HG03064 (cell line): ENCODE results near the gene ZNF530.

ENCODE experiments used
- ATAC-seq: cut with Tn5 transposase; IDR thresholded peaks from one replicate; pipeline ENCODE4 v1.9.1; 2021; ENCODE audit warnings: low read depth; ENCODE audit not compliant: unreplicated experiment

ZNF530 gene

DNA sequence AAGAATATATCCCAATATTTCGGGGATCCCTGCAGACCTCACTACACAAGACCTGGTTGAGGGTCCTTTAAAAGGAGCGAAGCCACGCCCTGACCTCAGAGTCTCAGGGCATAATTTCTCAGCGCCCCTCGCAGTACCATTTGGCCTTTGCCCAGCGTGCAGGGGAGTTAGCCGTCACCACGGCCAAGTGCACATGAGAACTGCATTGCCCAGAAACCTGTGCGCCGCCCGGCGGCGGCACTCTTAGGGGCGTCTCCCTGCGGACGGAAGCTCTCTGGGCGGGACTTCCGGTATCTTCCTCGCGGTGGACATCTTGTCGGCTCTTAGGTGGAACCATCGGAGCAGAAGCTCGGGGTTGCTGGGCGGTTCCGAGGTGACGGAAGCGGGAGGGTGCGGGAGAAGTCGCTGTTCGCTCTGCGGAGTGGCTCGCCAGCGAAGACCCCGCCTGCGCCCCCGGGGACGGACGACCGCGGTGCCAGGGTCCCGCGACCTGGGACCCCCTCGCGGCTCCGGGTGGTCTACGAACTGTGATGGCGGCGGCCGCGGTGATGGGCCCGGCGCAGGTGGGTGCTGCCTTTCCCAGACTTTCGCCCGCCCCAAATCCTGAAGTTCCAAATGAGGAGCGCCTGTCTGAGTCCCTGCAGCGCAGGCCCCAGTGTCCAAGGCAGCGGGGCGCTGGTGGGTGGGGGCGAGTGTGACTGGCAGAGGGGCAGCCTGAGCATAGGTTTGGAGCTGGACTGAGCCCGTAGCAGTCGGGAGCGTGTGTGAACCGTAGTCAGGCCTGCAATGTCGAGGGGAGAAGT is 14.5 kb downstream of the ZNF530 start, which contains the start of gene ZNF134:
Gene ZNF134 (plus strand): TSS at position 302 of the 803 bp plus-strand sequence. CDS start 5,227 bp downstream, outside the sequence.
- peak; percentile 89 for ATAC-seq

DNA sequence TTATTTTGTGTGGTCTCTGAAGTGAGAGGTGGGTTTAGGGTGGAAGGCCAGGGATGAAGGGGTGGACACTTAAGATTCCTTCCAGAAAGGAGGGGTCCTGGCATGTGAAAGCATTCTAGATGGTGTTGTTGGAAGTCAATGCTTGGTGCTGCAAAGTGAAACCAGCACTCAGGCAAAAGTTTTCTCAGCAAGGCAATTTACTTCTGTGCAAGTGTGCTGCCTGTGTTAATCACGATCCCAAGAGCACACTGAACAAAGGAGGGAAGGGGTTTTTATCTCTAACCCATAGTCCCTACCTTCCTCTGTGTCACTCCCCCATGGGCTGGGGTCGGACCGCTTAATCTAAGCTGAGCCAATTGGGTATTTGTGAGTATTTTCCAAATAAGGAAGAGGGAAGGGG is 15.7 kb downstream of the ZNF530 start:
- ATAC-seq, result no peak

DNA sequence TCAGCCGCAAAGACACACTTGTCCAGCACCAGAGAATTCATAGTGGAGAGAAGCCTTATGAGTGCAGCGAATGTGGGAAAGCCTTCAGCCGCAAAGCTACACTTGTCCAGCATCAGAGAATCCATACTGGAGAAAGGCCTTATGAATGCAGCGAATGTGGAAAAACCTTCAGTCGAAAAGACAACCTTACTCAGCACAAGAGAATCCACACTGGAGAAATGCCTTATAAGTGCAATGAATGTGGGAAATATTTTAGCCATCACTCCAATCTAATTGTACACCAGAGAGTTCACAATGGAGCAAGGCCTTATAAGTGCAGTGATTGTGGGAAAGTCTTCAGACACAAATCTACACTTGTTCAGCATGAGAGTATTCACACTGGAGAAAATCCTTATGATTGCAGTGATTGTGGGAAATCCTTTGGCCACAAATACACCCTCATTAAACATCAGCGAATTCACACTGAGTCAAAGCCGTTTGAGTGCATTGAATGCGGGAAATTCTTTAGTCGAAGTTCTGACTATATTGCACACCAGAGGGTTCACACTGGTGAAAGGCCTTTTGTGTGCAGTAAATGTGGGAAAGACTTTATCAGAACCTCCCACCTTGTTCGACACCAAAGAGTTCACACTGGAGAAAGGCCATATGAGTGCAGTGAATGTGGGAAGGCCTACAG is 21.1 kb downstream of the ZNF530 start:
- ATAC-seq, result no peak

DNA sequence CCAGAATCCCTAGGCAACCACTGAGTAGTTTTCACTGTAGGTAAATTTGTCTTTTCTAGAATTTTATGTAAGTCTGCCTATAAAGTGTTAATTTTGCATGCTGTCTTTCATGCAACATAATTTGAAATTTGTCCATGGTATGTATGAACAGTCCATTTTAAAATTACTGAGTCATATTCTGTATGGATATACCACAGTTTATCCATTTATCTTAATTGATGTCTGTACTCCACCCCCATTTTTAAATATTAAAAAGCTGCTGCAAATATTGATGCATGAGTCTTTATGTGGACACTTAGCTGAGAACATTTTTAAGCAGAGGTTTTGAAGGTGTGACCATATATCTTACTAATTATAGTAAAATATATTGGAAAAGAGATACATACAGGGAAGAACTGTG is 23.4 kb downstream of the ZNF530 start:
- no peak for ATAC-seq

DNA sequence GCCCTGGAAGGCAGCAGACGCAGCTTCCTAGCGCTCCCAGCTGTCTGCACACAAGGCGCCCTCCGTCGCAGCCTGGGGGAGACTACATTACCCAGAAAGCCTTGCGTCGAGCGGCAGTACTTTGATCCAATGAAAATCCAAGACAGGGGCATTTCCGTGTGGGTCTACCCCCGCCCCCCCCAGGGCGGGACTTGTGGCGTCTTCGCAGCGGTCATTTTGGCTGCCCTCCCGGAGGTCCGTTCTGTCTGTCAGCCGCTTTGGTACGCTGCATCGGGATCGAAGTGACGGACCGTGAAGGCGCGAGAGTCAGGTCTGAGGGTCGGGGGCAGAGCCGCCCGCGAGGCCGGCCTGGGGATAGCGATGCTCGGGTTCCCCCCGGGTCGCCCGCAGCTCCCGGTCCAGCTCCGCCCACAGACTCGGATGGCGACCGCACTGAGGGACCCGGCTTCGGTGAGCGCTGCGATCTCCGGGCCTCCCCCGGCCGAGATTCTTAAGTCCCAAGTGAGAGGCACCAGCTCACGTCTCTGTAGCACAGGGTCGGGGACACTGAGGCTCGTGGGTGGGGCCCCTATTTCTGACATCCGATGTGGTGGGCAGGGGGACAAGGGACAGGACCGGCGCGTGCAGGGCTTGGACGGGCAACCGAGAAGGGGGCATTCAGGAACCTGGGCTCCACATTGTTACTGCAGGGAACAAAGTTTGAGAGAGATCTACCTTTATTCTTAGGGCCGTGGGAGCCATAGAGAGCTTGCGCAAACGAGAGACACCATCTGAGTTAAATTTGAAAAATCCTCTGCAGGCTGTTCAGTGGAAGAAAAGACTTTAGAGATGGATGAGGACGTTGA is 33.5 kb downstream of the ZNF530 start, which contains the start of gene ZNF211:
Gene ZNF211 (plus strand): TSS at position 182 of the 845 bp plus-strand sequence. CDS start 179 bp downstream, at position 361.
- peak; percentile 92 for ATAC-seq

DNA sequence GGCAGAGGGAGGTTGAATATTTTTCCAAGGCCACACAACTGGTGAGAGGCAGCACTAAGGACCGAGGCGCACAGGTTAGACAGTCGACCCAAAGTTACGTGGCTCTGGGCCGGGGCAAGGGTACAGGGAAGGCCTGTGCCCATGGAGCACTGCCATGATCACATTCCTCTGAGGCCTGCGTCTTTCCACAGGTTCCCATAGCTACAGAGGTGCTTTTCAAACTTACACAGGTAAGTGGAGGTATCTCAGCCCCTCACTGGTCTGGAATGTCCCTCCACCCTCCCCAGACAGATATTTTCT is 34.1 kb downstream of the ZNF530 start:
- no peak for ATAC-seq

DNA sequence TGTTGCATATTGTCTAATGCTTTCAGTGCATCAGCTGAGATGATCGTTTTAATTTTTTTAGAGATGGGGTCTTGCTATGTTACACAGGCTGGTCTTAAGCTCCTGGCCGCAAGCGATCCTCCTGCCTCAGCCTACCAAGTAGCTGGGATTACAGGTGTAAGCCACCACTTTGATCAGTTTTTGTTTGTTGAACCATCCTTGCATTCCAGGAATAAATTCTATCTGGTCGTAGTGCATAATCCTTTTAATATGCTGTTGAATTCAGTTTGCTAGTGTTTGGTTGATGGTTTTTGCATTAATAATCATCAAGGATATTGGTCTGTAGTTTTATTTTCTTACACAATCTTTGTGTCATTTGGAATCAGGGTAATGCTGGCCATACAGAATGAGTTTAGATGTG is 37.7 kb downstream of the ZNF530 start:
- ATAC-seq, result no peak

DNA sequence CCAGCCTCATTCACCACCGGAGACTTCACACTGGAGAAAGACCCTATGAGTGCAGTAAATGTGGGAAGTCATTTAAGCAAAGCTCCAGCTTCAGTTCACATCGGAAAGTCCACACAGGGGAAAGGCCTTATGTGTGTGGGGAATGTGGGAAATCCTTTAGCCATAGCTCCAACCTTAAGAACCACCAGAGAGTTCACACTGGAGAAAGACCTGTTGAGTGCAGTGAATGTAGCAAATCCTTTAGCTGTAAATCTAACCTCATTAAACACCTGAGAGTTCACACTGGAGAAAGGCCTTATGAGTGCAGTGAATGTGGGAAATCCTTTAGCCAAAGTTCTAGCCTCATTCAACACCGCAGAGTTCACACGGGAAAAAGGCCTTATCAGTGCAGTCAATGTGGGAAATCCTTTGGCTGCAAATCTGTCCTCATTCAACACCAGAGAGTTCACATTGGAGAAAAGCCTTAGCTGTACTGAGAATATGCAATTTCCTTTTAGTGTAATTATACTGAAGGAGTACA is 42.1 kb downstream of the ZNF530 start:
- ATAC-seq, result no peak

DNA sequence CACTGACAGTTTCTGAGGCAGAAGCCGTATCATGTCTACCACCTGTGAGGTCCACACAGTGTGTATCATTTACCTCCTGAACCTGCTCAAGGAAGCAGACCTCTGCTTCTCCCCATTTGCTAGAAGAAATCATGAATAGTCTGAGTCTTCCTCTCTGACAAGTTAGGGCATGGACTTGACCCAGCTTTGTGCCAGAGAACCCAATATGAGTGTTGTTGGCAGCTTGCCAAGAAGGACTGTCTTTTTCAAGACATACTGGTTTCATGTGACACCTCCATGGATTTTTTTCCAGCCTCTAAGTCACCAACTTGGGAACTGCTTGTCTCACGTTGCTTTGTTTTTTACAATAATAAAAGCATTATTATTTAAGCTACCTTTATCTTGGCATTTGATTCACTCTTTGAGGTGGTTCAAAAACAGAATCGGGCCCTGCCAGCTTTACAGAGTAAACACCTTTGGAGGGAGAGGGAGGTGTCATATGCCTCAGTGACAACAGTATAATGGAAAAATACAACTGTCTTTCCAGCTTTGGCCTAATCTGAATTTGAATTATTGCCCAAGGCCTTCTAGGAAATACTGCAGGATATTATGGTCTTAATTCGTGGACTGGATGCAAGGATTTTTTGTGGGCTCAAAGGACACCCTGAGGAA is 42.8 kb downstream of the ZNF530 start:
- no peak for ATAC-seq

DNA sequence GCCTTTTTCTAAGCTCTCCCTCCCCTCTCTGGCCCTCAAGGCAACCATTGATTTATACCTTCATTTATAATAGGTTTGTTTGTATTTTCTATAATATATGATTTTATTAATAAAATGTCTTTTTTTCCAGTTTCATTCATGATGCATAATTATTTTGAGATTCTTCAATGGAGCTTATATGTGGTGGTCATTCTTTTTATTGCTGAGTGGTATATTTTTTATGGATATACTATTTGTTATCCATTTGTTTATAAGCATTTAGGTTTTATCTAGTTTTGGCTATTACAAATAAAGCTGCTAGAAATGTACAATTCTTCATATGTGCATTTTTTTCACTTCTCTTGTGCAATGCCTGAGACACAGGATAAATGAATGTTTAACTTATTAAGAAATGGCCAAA is 44.0 kb downstream of the ZNF530 start:
- no peak for ATAC-seq

DNA sequence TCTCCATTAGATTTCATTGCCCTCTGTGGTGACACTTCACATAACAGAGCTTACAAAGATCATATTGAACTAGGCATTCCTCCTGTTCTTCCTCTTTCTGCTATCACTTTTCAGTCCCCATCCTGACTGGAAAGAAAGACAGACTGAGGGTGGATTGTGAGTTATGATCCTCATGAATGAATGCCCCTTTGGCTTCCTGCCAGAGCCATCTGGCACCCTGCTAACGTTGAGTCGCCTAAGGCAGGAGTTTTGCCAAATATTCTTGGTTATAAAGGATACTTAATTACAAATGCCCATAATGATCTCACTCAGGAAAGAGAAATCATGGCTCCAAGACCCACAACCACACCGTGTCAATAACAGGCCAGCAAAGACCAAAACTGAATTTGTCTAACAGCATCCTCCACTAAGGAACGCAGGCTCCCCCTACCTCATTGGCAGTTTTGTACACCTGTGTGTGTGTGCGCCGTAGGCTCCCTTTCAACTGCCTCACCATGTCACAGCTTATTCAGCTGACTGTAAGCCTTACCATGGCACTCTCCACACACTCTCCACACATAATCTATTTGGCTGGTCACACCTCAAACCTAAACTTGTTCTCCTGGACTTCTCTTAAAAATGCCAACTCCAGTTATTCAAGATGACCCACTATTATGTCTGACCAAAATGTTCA is 48.8 kb downstream of the ZNF530 start:
- ATAC-seq, result no peak

DNA sequence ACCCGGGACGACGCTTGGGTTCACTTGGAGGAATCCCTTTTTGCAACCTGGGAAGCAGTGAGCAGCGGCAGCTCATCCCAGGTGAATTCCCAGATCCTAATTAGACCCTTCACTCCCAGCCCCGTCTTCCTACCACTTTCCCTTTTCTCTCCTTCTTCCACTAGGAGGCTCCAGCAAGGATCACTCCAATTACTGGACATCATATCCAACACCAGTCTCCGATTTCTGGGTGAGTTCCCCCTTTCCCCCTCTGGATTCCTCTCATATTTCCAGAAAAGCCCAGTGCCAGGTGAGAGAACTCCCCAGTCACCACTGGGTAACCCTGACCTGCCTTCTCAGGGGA is 51.9 kb downstream of the ZNF530 start:
- no peak for ATAC-seq

DNA sequence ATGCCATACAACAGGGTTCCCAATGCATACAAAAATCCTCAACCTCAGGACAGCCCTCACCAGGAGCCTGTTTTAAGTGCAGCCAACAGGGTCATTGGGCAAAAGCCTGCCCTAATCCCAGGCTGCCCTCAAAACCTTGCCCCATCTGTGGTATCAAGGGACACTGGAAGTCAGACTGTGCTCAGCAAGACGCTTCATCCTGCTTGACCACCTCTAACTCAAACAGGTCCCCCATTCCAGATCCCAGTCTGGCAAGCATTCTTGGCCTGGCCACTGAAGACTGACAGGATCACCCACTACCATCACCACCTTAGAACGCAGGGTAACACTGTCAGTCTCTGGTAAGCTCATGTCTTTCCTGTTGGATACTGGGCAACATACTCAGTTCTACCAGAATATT is 54.0 kb downstream of the ZNF530 start:
- ATAC-seq, result no peak

DNA sequence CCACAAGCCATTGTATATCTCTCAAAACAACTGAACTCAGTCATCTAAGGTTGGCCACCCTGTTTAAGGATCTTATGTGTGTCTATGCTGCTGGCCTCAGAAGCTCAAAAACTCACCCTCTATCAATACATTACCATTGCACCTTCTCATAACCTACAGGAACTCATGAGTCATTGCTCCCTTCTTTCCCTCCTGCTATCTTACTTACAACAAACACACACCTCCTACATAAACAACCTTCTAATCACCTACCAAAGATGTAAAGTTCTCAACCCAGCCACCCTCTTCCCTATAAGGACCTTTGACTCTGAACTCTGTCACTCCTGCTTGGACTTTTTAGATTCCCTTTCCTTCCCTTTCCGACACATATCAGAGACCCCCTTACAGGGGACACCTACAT is 55.8 kb downstream of the ZNF530 start:
- no peak for ATAC-seq

DNA sequence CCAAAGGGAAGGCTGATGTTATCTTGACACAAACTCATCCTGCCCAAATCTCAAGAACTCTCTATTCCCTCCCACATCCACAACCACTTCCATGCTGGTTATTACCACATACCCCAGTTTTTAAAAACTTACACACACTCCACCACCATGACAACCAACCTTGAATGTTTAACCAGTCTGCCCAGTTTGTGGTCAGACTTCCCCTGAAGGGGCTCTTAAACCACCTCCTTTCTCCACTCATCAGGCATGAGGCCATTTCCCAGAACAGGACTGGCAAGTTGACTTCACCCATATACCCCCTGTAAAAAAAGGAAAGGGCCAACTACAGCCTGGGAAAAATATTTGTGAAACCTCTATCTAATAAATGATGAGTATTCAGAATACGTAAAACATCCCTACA is 56.7 kb downstream of the ZNF530 start:
- no peak for ATAC-seq
